HepG2 (cell line): ENCODE measurements around the gene SLC5A5. TPM values are rescaled to one million over a fixed set of nuclear protein-coding genes. Genes with fewer than 3 reads are reported as not detected.

Experiments used
- ARHGAP35 ChIP-seq: sonication (generic); formaldehyde crosslinking; IDR thresholded peaks from 2 replicates; pipeline ENCODE4 v1.9.0; 2022; ENCODE audit warnings: mild to moderate bottlenecking, inconsistent platforms, moderate library complexity, missing genetic modification reagents, borderline replicate concordance
- KAT8 ChIP-seq: IDR thresholded peaks from 2 replicates; pipeline ENCODE4 v1.6.1; 2016; ENCODE audit warnings: missing genetic modification reagents, missing compliant biosample characterization
- MBNL3 ChIP-seq: fragments of 250-450 bp; sonication (Bioruptor Pico); conservative IDR thresholded peaks from 2 replicates; pipeline ENCODE4 v1.8.0; 2022; ENCODE audit warnings: mild to moderate bottlenecking, inconsistent platforms
- PBX3 ChIP-seq: sonication (generic); formaldehyde crosslinking; IDR thresholded peaks from 2 replicates; pipeline ENCODE4 v1.8.1; 2023; ENCODE audit warnings: missing genetic modification reagents, inconsistent platforms, borderline replicate concordance
- SALL2 ChIP-seq: sonication (generic); formaldehyde crosslinking; IDR thresholded peaks from 2 replicates; pipeline ENCODE4 v1.8.1; 2023; ENCODE audit warnings: mild to moderate bottlenecking, missing genetic modification reagents, inconsistent platforms
- SAP130 ChIP-seq: IDR thresholded peaks from 2 replicates; pipeline ENCODE4 v1.6.1; 2016; ENCODE audit warnings: low read depth
- SRY ChIP-seq: sonication (generic); formaldehyde crosslinking; IDR thresholded peaks from 2 replicates; pipeline ENCODE4 v1.8.0; 2022; ENCODE audit warnings: mild to moderate bottlenecking, missing genetic modification reagents
- TSC22D2 ChIP-seq: sonication (generic); formaldehyde crosslinking; IDR thresholded peaks from 2 replicates; pipeline ENCODE4 v1.5.1; 2020; ENCODE audit warnings: missing genetic modification reagents, mild to moderate bottlenecking, borderline replicate concordance
- ZMYM4 ChIP-seq: sonication (generic); formaldehyde crosslinking; IDR thresholded peaks from 2 replicates; pipeline ENCODE4 v1.8.1; 2023; ENCODE audit warnings: mild to moderate bottlenecking, missing genetic modification reagents
- ZNF180 ChIP-seq: sonication (generic); formaldehyde crosslinking; IDR thresholded peaks from 2 replicates; pipeline ENCODE4 v1.4.0; 2020; ENCODE audit warnings: low read depth, missing genetic modification reagents, borderline replicate concordance
- ZNF256 ChIP-seq: sonication (generic); formaldehyde crosslinking; conservative IDR thresholded peaks from 2 replicates; pipeline ENCODE4 v1.4.0; 2020; ENCODE audit warnings: missing genetic modification reagents
- ZNF572 ChIP-seq: sonication (generic); formaldehyde crosslinking; IDR thresholded peaks from 2 replicates; pipeline ENCODE4 v1.5.1; 2020; ENCODE audit warnings: mild to moderate bottlenecking, missing genetic modification reagents
- ZNF841 ChIP-seq: sonication (generic); formaldehyde crosslinking; IDR thresholded peaks from 2 replicates; pipeline ENCODE4 v1.8.1; 2023; ENCODE audit warnings: missing genetic modification reagents, borderline replicate concordance
- ZZZ3 ChIP-seq: sonication (generic); formaldehyde crosslinking; IDR thresholded peaks from 2 replicates; pipeline ENCODE4 v1.4.0; 2020; ENCODE audit warnings: missing genetic modification reagents, mild to moderate bottlenecking, borderline replicate concordance
- polyA plus RNA-seq, 8 experiments: library from polyadenylated mRNA; depleted of rRNA in 3 of 8; stranded (reverse) in 7 of 8; unstranded in 1 of 8; fragments of >200 nt; fragmentation: Illumina TruSeq in 4 of 8; extraction: Trizol in 4 of 8; gene quantifications; 2 replicates each; pipeline versions ENCODE4 v1.2.1 to v1.2.3, GENCODE V29; 2011 to 2016; ENCODE audit warnings: low read depth in 4 of 8, missing spikeins in 1 of 8, mixed read lengths in 1 of 8; ENCODE audit not compliant: insufficient read depth in 1 of 8
- total RNA-seq, 5 experiments: library from RNA; depleted of rRNA; stranded (reverse); fragments of >200 nt; fragmentation: Illumina TruSeq; extraction: Trizol; gene quantifications; 2 replicates each; pipeline ENCODE4 v1.2.3, GENCODE V29; 2016; ENCODE audit warnings: low read depth in 1 of 5
- TF ChIP-seq, protein P1 (sequence below), 2 experiments: IDR thresholded peaks; 2 replicates each; pipeline ENCODE4 v1.6.1; 2011 to 2012; ENCODE audit warnings: low read length in 2 of 2, borderline replicate concordance in 1 of 2, low read depth in 1 of 2, mild to moderate bottlenecking in 1 of 2, moderate library complexity in 1 of 2
- TF ChIP-seq, protein P2 (sequence below): sonication (generic); formaldehyde crosslinking; IDR thresholded peaks from 2 replicates; pipeline ENCODE4 v1.4.0; 2020; ENCODE audit warnings: missing genetic modification reagents
- TF ChIP-seq, protein P3 (sequence below): sonication (generic); formaldehyde crosslinking; IDR thresholded peaks from 2 replicates; pipeline ENCODE4 v1.8.0; 2022; ENCODE audit warnings: mild to moderate bottlenecking, missing genetic modification reagents; ENCODE audit not compliant: insufficient replicate concordance
- TF ChIP-seq, protein P4 (sequence below): sonication (generic); formaldehyde crosslinking; IDR thresholded peaks from 2 replicates; pipeline ENCODE4 v1.5.0; 2020; ENCODE audit warnings: mild to moderate bottlenecking, missing genetic modification reagents, borderline replicate concordance

The SLC5A5 gene
- total and polyA plus RNA-seq, 2 of the 13 experiments (the other 11 are each of a cell fraction or from before 2014, with no cell fraction given) = not detected

DNA sequence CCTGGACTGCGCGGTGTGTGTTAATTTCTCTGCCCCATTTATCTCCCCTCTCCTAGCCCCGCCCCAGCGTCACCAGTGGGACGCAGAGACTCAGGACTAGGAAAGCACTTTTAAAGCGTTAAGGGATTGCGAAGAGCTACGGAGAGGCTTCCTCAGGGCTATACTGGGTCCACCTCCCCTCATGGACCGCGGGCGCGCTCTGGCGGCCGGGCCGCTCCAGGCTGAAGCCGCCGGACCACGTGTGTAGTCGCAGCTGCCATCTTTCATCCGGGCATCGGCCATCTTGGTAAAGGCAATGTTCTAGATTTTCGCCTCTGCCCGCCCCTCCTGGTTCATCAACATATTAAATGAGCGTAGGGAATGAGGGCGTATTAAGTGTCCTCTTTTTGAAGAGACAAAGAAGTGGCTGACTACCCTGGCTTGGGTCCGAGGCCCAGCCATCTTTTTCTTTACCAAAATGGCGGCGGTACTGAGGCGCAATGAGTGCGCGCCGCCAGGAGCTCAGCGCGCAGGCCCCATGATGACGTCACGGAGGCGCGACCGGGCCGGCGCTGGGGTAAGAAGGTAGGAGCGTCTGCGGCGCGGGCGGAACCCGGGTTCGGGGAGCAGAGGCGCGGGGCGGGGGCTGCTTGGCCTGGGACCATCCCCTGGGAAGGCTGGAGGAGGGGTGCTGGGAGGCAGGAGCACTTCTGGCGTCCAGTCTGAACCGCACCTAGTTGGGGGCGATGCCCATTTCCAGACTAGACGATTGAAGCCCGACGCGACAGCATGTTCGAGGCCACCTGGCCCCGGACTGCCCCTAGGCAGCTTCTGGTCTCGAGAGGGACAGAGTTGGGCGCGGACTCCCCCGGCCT lies 61.0 kb downstream of the SLC5A5 start, which contains the start of gene CCDC124 (continued):
- TF ChIP-seq ZNF841 (CRISPR knock-in tag) = no peak
- TF ChIP-seq KAT8 (CRISPR knock-in tag) = peak; percentile 96
- no peak for TF ChIP-seq MBNL3 (CRISPR knock-in tag)
- TF ChIP-seq SRY (CRISPR knock-in tag) = peak; percentile 37; the same call in 1 of the 2 replicates
- TF ChIP-seq ARHGAP35 (CRISPR knock-in tag) = peak; percentile 65; the same call in 1 of the 2 replicates
- TF ChIP-seq ZMYM4 (CRISPR knock-in tag) = peak; percentile 75
- TF ChIP-seq SALL2 (CRISPR knock-in tag) = peak; percentile 90
- TF ChIP-seq, protein P1, sequence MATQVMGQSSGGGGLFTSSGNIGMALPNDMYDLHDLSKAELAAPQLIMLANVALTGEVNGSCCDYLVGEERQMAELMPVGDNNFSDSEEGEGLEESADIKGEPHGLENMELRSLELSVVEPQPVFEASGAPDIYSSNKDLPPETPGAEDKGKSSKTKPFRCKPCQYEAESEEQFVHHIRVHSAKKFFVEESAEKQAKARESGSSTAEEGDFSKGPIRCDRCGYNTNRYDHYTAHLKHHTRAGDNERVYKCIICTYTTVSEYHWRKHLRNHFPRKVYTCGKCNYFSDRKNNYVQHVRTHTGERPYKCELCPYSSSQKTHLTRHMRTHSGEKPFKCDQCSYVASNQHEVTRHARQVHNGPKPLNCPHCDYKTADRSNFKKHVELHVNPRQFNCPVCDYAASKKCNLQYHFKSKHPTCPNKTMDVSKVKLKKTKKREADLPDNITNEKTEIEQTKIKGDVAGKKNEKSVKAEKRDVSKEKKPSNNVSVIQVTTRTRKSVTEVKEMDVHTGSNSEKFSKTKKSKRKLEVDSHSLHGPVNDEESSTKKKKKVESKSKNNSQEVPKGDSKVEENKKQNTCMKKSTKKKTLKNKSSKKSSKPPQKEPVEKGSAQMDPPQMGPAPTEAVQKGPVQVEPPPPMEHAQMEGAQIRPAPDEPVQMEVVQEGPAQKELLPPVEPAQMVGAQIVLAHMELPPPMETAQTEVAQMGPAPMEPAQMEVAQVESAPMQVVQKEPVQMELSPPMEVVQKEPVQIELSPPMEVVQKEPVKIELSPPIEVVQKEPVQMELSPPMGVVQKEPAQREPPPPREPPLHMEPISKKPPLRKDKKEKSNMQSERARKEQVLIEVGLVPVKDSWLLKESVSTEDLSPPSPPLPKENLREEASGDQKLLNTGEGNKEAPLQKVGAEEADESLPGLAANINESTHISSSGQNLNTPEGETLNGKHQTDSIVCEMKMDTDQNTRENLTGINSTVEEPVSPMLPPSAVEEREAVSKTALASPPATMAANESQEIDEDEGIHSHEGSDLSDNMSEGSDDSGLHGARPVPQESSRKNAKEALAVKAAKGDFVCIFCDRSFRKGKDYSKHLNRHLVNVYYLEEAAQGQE (IDR thresholded peaks at IDR 0.05; ENCODE audit: borderline replicate concordance in 1 of 2, low read depth in 1 of 2, low read length in 2 of 2) = no peak
- TF ChIP-seq, protein P2, sequence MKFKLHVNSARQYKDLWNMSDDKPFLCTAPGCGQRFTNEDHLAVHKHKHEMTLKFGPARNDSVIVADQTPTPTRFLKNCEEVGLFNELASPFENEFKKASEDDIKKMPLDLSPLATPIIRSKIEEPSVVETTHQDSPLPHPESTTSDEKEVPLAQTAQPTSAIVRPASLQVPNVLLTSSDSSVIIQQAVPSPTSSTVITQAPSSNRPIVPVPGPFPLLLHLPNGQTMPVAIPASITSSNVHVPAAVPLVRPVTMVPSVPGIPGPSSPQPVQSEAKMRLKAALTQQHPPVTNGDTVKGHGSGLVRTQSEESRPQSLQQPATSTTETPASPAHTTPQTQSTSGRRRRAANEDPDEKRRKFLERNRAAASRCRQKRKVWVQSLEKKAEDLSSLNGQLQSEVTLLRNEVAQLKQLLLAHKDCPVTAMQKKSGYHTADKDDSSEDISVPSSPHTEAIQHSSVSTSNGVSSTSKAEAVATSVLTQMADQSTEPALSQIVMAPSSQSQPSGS = peak; percentile 83
- TF ChIP-seq TSC22D2 = no peak; the same call in 1 of the 2 replicates
- TF ChIP-seq, protein P3, sequence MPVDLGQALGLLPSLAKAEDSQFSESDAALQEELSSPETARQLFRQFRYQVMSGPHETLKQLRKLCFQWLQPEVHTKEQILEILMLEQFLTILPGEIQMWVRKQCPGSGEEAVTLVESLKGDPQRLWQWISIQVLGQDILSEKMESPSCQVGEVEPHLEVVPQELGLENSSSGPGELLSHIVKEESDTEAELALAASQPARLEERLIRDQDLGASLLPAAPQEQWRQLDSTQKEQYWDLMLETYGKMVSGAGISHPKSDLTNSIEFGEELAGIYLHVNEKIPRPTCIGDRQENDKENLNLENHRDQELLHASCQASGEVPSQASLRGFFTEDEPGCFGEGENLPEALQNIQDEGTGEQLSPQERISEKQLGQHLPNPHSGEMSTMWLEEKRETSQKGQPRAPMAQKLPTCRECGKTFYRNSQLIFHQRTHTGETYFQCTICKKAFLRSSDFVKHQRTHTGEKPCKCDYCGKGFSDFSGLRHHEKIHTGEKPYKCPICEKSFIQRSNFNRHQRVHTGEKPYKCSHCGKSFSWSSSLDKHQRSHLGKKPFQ (CRISPR knock-in tag) = no peak
- TF ChIP-seq SAP130 = peak; percentile 90
- peak; percentile 52; the same call in 1 of the 2 replicates for TF ChIP-seq ZZZ3
- no peak for TF ChIP-seq PBX3
- TF ChIP-seq ZNF180 (CRISPR knock-in tag) = peak; percentile 84; the same call in 1 of the 2 replicates
- no peak for TF ChIP-seq ZNF256 (CRISPR knock-in tag)
- 0 out of 2 replicates have a peak, but pooled peaks have one; percentile 34 for TF ChIP-seq ZNF572
- TF ChIP-seq, protein P4, sequence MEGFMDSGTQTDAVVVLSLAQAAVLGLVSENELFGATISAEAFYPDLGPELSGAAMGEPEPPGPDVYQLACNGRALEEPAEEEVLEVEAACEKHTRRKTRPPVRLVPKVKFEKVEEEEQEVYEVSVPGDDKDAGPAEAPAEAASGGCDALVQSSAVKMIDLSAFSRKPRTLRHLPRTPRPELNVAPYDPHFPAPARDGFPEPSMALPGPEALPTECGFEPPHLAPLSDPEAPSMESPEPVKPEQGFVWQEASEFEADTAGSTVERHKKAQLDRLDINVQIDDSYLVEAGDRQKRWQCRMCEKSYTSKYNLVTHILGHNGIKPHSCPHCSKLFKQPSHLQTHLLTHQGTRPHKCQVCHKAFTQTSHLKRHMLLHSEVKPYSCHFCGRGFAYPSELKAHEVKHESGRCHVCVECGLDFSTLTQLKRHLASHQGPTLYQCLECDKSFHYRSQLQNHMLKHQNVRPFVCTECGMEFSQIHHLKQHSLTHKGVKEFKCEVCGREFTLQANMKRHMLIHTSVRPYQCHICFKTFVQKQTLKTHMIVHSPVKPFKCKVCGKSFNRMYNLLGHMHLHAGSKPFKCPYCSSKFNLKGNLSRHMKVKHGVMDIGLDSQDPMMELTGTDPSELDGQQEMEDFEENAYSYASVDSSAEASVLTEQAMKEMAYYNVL (CRISPR knock-in tag) = 0 out of 2 replicates have a peak, but pooled peaks have one; percentile 70
